CD14-positive monocyte (primary cell): ENCODE data around the gene NTRK1. TPM values are rescaled to one million over a fixed set of nuclear protein-coding genes. Genes with fewer than 3 reads are reported as not detected.

Source experiments
- DNase-seq, 3 donors: peaks; one replicate each; pipeline ENCODE4 v3.0.0-alpha.2; 2011 to 2022
- H2AFZ ChIP-seq: 2 replicates; pipeline ENCODE4 v1.6.0; 2012; ENCODE audit warnings: mild to moderate bottlenecking, low read depth, low read length, inconsistent platforms; ENCODE audit not compliant: insufficient read depth, poor library complexity, severe bottlenecking
- H3K27ac ChIP-seq, 2 donors: 1 replicate in 1 of 2; 2 replicates in 1 of 2; pipeline ENCODE4 v1.5.1; 2012 to 2013; ENCODE audit warnings: low read length in 2 of 2, control low read depth in 1 of 2, inconsistent platforms in 1 of 2, low read depth in 1 of 2, mild to moderate bottlenecking in 1 of 2
- H3K27me3 ChIP-seq, 2 donors: one replicate each; pipeline versions ENCODE4 v1.6.0 to v1.6.1; 2011 to 2013; ENCODE audit warnings: low read length in 2 of 2; ENCODE audit not compliant: control insufficient read depth in 2 of 2, insufficient read depth in 2 of 2
- H3K36me3 ChIP-seq, 2 donors: replicated peaks in 1 of 2; 1 replicate in 1 of 2; 2 replicates in 1 of 2; pipeline versions ENCODE4 v1.5.1 to v1.6.1; 2012 to 2013; ENCODE audit warnings: low read length in 2 of 2, control low read depth in 1 of 2, inconsistent platforms in 1 of 2, mild to moderate bottlenecking in 1 of 2; ENCODE audit not compliant: insufficient read depth in 2 of 2, control insufficient read depth in 1 of 2
- H3K4me1 ChIP-seq, 2 donors: 1 replicate in 1 of 2; 2 replicates in 1 of 2; pipeline versions ENCODE4 v1.5.1 to v1.6.1; 2012 to 2013; ENCODE audit warnings: low read length in 2 of 2, control low read depth in 1 of 2, inconsistent platforms in 1 of 2, mild to moderate bottlenecking in 1 of 2, moderate library complexity in 1 of 2; ENCODE audit not compliant: insufficient read depth in 2 of 2, control insufficient read depth in 1 of 2
- H3K4me2 ChIP-seq: replicated peaks from 2 replicates; pipeline ENCODE3; 2012; ENCODE audit warnings: low read length, moderate library complexity, mild to moderate bottlenecking; ENCODE audit not compliant: poor library complexity, severe bottlenecking; ENCODE audit errors: extremely low read depth
- H3K4me3 ChIP-seq, 3 experiments: fragments of 200-600 bp in 1 of 3; sonication (generic) in 1 of 3; replicated peaks in 1 of 3; 1 replicate in 2 of 3; 2 replicates in 1 of 3; pipeline ENCODE4 v1.5.1; 2011 to 2013; ENCODE audit warnings: low read length in 3 of 3, mild to moderate bottlenecking in 3 of 3, control low read depth in 2 of 3, low read depth in 2 of 3, inconsistent platforms in 1 of 3, moderate library complexity in 1 of 3
- H3K79me2 ChIP-seq: 2 replicates; pipeline ENCODE4 v1.6.0; 2012; ENCODE audit warnings: mild to moderate bottlenecking, control low read depth, inconsistent platforms, low read length, moderate library complexity; ENCODE audit not compliant: insufficient read depth
- H3K9ac ChIP-seq: 2 replicates; pipeline ENCODE4 v1.6.0; 2017; ENCODE audit warnings: low read length, mild to moderate bottlenecking; ENCODE audit not compliant: insufficient read depth, poor library complexity, severe bottlenecking
- H3K9me3 ChIP-seq, 2 donors: replicated peaks in 1 of 2; 1 replicate in 1 of 2; 2 replicates in 1 of 2; pipeline versions ENCODE4 v1.5.1 to v1.6.1; 2012 to 2013; ENCODE audit warnings: low read length in 2 of 2, control low read depth in 1 of 2; ENCODE audit not compliant: control insufficient read depth in 1 of 2, insufficient read depth in 1 of 2
- H4K20me1 ChIP-seq: 2 replicates; pipeline ENCODE4 v1.6.0; 2012; ENCODE audit warnings: mild to moderate bottlenecking, low read length, control low read depth, moderate library complexity; ENCODE audit not compliant: insufficient read depth
- H3K27ac Mint-ChIP-seq, 7 donors: one replicate each; pipeline ENCODE4 v1.8.0; 2020; ENCODE audit warnings: mild to moderate bottlenecking in 7 of 7, mixed read lengths in 7 of 7, moderate library complexity in 6 of 7, inconsistent platforms in 2 of 7
- H3K27me3 Mint-ChIP-seq, 3 donors: one replicate each; pipeline ENCODE4 v1.8.0; 2021 to 2022; ENCODE audit warnings: low read depth in 3 of 3, mild to moderate bottlenecking in 3 of 3, mixed read lengths in 3 of 3, moderate library complexity in 3 of 3, inconsistent platforms in 1 of 3
- H3K36me3 Mint-ChIP-seq, 2 donors: one replicate each; pipeline ENCODE4 v1.8.0; 2020; ENCODE audit warnings: mixed read lengths in 2 of 2, inconsistent platforms in 1 of 2, mild to moderate bottlenecking in 1 of 2
- H3K4me1 Mint-ChIP-seq: one replicate; pipeline ENCODE4 v1.8.0; 2020; ENCODE audit warnings: mild to moderate bottlenecking, mixed read lengths
- H3K4me3 Mint-ChIP-seq, 2 donors: one replicate each; pipeline ENCODE4 v1.8.0; 2020; ENCODE audit warnings: mild to moderate bottlenecking in 2 of 2, mixed read lengths in 2 of 2, moderate library complexity in 1 of 2
- H3K9me3 Mint-ChIP-seq, 7 donors: one replicate each; pipeline ENCODE4 v1.8.0; 2020 to 2022; ENCODE audit warnings: mixed read lengths in 7 of 7, mild to moderate bottlenecking in 6 of 7, moderate library complexity in 6 of 7, inconsistent platforms in 2 of 7
- CTCF ChIP-seq: fragments of 200-600 bp; IDR thresholded peaks from one replicate; pipeline ENCODE4 v1.8.0; 2022; ENCODE audit warnings: antibody characterized with exemption, mild to moderate bottlenecking
- WGBS: methylation state at CpG from one replicate; pipeline ENCODE4 v1.1.5; 2013; ENCODE audit warnings: missing lambda C conversion rate; ENCODE audit not compliant: insufficient coverage; 5-methylcytosine and 5-hydroxymethylcytosine counted together
- intact Hi-C, 2 donors: fragments of 100-400 bp; cut with micrococcal nuclease; formaldehyde crosslinking; loops; one replicate each; pipeline versions ENCODE4 v1.15.0 to v1.15.1; 2023
- polyA plus RNA-seq, 3 donors: library from polyadenylated mRNA; depleted of rRNA in 1 of 3; unstranded in 2 of 3; stranded (reverse) in 1 of 3; fragments of 300-500 nt in 2 of 3; fragments of >200 nt in 1 of 3; fragmentation: Illumina TruSeq in 2 of 3; gene quantifications; 1 replicate in 2 of 3; 2 replicates in 1 of 3; pipeline ENCODE4 v1.2.3, GENCODE V29; 2012 to 2021

Gene NTRK1
- polyA plus RNA-seq, 3 donors = 0.03 TPM; not detected in 2

- Mint-ChIP-seq H3K36me3 (peaks cover 3 to 16% of the 10 kb centered on the region in 2 donors), H3K9me3 (peaks cover 6 to 37% (median 22%) of the 10 kb centered on the region in 7 donors), H3K27ac (peak overlapping the region in 1 of 7 donors; percentile 62), H3K4me1 (peaks cover 44% of the 10 kb centered on the region), H3K4me3 (peak overlapping the region in 1 of 2 donors; percentile 87), H3K27me3 (peaks cover 75 to 80% (median 78%) of the 10 kb centered on the region in 3 donors)
- Histone ChIP-seq H3K27me3 (peaks cover 45 to 67% of the 10 kb centered on the region in 2 donors), H3K9ac (no peak overlapping the region), H3K79me2 (no peaks in the 10 kb centered on the region), H4K20me1 (no peaks in the 10 kb centered on the region), H3K4me3 (peak overlapping the region in 1 of 3 experiments; percentile 23), H3K9me3 (peaks cover 6 to 29% of the 10 kb centered on the region in 2 donors), H3K4me2 (peak overlapping the region; percentile 26), H3K4me1 (peaks cover 27 to 39% of the 10 kb centered on the region in 2 donors), H3K36me3 (no peaks in the 10 kb centered on the region), H3K27ac (no peak overlapping the region), H2AFZ (peak overlapping the region; percentile 42)
- WGBS = 4% methylated on average over 64 of the region's 64 CpGs
- peak; percentile 40 to 62 (median 47) for DNase-seq
- TF ChIP-seq CTCF = peak; percentile 70
- intact Hi-C loops = loop anchor here (5.0 kb wide), 1 partner anchor 35 kb away; the partner anchor contains the start of gene PEAR1 (in 2 of the 2)
These were observed 66.8 kb downstream of the NTRK1 start for GRCh38 chr1:156927215-156928042.

DNA sequence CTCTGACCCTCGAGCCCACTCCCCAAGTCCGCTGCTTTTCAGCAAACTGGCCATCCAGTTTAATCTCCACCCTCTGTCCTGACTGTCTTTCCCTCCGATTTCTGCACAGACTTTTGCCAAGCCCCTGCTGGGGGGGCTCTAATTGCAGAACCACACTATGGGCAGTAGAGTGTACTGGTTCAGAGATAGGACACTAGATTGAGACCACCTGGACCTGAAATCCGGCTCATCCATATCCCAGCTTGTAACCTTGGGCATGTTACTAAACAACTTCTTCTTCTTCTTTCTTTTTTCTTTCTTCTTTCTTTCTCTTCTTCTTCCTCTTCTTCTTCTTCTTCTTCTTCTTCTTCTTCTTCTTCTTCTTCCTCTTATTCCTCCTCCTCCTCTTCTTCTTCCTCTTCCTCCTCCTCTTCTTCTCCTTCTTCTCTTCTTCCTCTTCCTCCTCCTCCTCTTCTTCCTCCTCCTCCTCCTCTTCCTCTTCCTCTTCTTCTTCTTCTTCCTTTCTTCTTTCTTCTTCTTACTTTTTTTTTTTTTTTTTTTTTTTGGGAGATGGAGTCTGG is 67.5 kb downstream of the NTRK1 start:
- H3K36me3 ChIP-seq = no peaks in the 10 kb centered on the region
- DNase-seq = no peak
- peaks cover 3 to 14% of the 10 kb centered on the region in 2 donors for H3K36me3 Mint-ChIP-seq
- H3K27me3 ChIP-seq = peaks cover 38 to 60% of the 10 kb centered on the region in 2 donors
- peaks cover 44% of the 10 kb centered on the region for H3K4me1 Mint-ChIP-seq
- H3K9me3 Mint-ChIP-seq = peaks cover 6 to 34% (median 22%) of the 10 kb centered on the region in 7 donors
- H3K27ac Mint-ChIP-seq = peak overlapping the region in 2 of 7 donors; percentile 7 to 46
- peak overlapping the region in 1 of 3 experiments; percentile 23 for H3K4me3 ChIP-seq
- H3K27me3 Mint-ChIP-seq = peaks cover 68 to 73% (median 71%) of the 10 kb centered on the region in 3 donors
- intact Hi-C loops = loop anchor here (5.0 kb wide), 1 partner anchor 36 kb away; the partner anchor contains the start of gene PEAR1 (in 2 of the 2)
- H3K4me1 ChIP-seq = peaks cover 27 to 39% of the 10 kb centered on the region in 2 donors
- peak overlapping the region in 1 of 2 donors; percentile 80 for H3K4me3 Mint-ChIP-seq
- H2AFZ ChIP-seq = peak overlapping the region; percentile 42
- H3K9me3 ChIP-seq = peaks cover 6 to 24% of the 10 kb centered on the region in 2 donors
- WGBS = 15% methylated on average over 2 of the region's 4 CpGs
- H4K20me1 ChIP-seq = no peaks in the 10 kb centered on the region
- H3K79me2 ChIP-seq = no peaks in the 10 kb centered on the region
- no peak overlapping the region for H3K27ac ChIP-seq
- no peak overlapping the region for H3K9ac ChIP-seq
- peak; percentile 32 for TF ChIP-seq CTCF
- peak overlapping the region; percentile 26 for H3K4me2 ChIP-seq
